Transverse colon (tissue), 4 donors: ENCODE data around the gene FIGN.

Experiments used
- CTCF ChIP-seq, 5 experiments: fragments of 200-600 bp in 3 of 5; fragments of 450-650 bp in 2 of 5; sonication (generic) in 3 of 5; IDR thresholded peaks; 1 replicate in 2 of 5; 2 replicates in 3 of 5; pipeline ENCODE4 v1.5.1; 2016 to 2017; ENCODE audit warnings: antibody characterized with exemption in 5 of 5, inconsistent platforms in 3 of 5, mild to moderate bottlenecking in 2 of 5, moderate library complexity in 1 of 5
- EP300 ChIP-seq: sonication (generic); formaldehyde crosslinking; IDR thresholded peaks from one replicate; pipeline ENCODE4 v1.6.1; 2017; ENCODE audit warnings: antibody characterized with exemption, low read depth
- POLR2A ChIP-seq: fragments of 450-650 bp; IDR thresholded peaks from one replicate; pipeline ENCODE4 v1.6.1; 2016; ENCODE audit warnings: antibody characterized with exemption, mild to moderate bottlenecking, moderate library complexity
- POLR2AphosphoS5 ChIP-seq, 3 donors: sonication (generic); formaldehyde crosslinking; IDR thresholded peaks; one replicate each; pipeline ENCODE4 v1.6.1; 2016; ENCODE audit warnings: antibody characterized with exemption in 3 of 3

- TF ChIP-seq CTCF (IDR thresholded peaks at IDR 0.05) (no peak), POLR2A (no peak), EP300 (no peak), POLR2AphosphoS5 (IDR thresholded peaks at IDR 0.05) (no peak)
Measured at GRCh38 chr2:163626639-163627109, 109.1 kb downstream of the FIGN start.
